ENCODE data around the gene TRIM42. TPM values are rescaled to one million over a fixed set of nuclear protein-coding genes. Genes with fewer than 3 reads are reported as not detected.

Gene TRIM42
- total RNA-seq, 1 donor from 2014 or later, result not detected

DNA sequence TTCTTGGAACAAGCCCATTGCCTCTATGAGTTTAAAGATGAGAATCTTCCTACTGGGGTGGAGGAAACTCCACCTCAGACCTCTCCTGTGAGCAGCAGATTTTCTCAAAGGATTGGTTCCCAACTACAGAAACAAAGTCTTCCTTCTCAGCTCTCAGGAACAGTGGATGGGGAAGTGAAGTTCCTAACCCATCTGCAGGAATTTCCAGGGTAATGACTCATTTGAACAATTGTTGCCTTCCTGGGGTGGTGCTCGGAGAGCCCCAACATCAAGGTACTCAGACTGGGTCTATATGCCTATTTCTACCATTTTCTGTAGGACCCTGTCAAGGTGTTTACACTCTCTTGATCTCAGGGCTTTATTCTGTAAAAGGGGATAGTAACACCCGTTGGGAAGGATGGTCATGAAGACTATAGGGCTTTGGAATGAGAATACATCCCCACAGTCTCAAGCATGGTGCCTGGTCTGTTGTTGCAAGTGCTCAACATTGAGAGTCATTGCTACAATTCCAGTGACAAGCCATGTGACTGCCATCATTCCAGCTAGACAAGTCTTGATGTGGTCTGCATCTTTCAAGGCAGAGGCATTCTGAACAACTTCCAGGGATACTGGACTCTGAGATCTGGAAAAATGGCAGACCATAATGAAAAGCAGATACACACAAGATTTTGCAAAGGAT, 33.0 kb downstream of the TRIM42 start:
- ATAC-seq, result no peak

DNA sequence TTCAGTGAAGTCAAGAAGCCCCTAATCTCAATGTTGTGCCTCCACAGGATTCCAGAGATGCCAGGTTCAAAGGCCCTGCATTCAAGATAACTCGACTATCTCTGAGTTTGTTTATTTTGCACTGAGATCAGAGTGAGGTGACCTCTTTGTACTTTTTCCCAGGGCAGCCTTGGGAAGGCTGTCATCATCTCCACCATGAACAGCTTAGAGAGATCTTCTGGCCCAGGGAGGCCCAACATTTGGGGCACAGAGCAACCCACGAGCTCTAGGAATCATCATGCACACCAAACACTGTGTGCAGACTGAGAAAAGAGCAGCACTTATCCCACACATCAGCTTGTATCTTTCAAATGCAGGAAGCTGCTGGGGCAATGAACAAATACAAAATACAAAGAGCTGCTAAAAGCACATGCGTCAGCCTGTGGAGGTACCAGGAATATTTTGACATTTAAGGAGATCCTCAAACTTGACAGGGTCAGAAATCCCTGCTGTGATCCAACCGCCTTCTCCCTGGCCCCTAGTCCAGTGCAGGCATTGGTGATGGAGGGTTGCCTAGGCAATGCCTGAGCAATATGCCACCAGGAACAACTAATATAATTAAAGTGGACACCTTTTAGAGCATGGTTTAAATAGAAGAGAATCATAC, 33.6 kb downstream of the TRIM42 start:
- no peak for ATAC-seq

DNA sequence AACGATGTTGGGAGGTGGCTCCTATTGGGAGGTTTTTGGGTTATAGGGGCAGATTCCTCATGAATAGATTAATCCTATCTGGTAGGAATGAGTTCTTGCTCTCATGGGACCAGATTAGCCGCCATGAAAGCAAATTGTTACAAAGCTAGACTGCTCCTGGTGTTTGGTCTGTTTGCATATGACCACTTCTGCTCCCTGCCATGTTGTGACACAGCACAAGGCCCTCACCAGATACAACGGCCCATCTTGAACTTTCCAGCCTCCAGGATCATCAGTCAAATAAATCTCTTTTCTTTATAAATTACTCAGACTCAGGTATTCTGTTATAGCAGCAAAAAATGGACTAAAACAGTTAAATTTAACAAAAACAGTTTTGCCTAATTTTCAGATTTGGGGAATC, 34.4 kb downstream of the TRIM42 start:
- ATAC-seq, result no peak

DNA sequence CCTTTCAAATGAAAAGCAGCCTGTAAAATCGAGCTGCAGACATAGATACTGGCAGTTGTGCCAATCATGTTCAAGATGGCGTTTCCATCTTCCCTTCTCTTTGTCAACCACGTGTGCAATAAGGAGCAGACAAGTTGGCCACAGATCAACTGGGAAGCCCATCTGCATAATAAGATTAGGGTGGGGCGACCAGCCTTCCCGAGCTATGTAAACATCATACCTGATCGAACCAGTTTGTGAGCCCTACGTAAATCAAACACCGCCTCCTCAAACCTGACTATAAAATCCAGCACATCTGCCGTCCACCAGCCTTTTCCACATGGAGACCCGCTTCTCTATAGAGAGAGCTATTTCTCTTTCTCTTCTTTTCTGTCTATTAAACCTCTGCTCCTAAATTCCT, 37.2 kb downstream of the TRIM42 start:
- ATAC-seq, result peak; percentile 87

DNA sequence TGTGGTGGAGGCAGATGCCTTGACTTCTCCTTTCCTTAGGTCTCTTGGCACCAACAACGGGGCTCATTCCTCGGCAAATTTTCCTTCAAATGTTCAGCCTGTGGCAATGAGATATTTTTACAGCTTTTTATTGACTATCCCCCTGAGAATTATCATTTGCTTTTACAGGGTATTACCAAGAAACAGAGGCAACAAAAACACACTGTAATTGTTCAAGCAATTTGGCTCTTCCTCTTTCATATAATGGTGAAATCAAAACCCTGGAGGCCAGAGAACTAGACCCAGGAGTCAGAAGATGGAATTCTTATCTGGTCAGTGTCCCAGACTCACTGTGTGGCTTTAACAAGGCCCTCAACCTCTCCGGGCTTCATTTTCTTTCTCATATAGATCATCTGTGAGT, 40.1 kb downstream of the TRIM42 start:
- ATAC-seq, result no peak

DNA sequence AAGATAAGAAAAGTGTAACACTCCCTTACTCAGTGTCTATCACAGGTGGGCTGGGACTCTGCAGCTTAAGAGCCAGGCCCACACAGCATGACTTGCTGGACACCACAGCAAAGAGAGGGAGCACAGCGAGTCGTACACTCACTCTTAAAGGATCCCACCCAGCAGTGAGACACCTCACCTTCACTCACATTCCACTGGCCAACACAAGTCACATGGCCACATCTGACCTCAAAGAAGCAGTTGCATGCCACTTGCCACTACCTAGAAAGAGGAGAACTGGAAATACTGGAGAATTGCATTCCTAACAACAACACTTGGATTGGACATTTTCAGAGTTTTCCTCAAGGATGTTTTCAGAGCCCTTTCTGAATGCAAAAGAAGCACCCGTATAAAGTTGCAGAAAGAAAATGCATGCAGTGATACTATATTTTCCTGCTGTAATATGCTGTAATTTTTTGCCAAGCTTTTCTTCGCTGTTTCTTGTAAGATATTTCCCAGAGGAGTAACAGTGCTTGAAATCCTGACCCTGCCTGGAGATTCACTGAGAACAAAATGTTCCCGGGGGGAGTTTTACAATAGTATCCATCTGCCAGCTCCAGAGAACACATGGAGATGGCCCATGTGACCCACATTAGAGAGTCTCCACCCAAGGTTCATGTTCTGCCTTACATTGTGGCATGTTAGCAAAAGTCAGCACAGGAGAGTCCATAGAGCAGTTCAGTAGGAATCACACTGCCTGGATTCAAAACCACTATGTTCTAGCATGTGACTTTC, 42.2 kb downstream of the TRIM42 start:
- no peak for ATAC-seq

DNA sequence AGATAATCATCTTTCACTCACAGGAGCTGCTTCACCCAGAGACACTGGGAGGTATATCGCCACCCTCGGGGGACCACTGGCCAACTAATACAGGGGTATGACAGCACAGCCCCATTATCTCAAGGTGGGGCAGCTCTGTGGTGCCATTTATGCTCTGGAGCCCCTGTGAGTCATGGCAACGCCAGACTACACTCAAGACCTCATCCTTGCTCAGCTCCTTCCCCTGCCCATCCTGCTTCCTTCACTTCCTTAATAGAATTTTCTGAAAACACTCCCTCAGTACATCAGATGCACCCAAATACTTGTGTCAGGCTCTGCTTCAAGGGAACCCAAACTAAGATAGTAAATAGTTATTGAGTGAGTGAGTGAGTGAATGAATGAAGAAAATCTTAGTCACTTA, 45.7 kb downstream of the TRIM42 start:
- ATAC-seq, result no peak

DNA sequence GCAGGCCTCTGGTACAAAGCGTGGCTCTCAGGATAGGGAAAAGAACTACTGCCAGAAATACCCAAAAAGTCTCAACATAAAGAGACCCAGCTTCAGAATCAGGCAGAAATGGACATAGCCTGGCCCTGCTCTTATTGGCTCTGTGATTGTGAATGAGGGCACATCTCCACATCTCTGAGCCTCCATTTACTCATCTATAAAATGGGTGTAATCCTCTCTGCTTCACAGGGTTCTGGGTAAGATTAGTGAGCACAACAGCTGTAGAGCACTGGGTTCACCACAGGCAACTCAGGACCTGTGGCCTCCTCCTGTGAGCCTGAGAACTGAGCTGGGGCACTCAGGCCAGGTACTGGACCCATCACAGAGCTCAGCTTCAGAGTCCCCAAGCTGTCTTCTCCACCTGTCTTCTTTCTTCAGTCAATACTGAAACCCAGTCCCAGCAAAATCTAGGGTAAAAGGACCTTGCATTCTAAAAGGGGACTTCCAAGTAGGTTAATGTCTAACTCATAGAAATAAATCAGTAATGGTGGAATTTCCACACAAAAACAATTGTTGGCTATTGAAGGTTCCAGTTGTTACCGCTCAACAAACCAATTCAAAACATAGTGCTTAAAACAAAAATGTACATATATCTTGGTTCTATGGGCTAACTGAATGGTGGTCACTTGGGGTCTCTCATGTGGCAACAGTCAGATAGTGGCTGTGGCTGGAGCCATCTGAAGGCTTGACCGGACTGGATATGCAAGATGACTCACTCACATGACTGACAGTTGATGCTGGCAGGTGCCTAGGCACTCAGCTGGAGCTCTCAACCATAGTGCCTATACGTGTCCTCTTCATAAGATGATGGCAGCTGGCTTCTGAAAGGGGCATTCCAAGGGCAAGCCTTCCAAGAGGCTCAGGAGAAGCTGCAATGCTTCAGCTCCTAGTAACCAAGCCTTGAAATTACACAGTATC, 47.3 kb downstream of the TRIM42 start:
- ATAC-seq, result no peak

DNA sequence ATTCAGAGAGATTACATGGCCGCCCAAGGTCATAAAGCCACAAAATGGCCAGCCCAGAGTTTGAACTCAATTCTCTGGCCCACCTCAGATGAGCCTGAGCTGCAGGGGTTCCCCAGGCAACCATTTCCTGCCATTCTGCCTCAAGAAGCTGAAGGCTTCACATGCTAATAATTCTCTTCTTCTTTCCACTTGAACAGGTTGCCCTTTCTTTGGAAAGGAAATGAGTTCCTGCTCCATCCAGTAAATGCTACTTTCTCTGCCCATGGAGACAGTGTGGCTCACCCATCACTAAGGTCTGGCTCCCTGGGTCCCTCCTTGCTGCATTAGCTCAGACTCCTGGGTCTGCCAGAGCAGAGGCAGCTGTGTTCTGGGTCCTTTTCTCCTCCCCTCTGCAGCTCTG, 48.2 kb downstream of the TRIM42 start:
- no peak for ATAC-seq

DNA sequence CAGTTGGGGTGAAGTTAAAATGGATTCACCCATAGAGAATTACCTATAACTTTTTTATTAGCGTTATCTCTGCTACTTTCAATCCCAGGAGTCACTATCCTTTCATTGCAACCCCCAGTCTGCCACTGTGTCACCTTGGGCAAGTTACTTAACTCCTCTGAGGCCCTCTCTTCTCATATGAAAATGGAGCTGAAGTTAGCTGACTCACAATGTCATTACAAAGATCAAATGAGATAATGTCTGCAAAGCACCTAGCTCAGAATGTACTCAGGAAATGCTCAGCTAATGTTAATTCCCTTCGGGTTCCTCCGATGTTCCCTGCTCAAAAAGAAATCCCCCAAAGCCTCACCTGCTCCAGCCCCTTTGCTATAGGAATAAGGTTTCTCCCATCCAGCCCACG, 50.0 kb downstream of the TRIM42 start:
- no peak for ATAC-seq

DNA sequence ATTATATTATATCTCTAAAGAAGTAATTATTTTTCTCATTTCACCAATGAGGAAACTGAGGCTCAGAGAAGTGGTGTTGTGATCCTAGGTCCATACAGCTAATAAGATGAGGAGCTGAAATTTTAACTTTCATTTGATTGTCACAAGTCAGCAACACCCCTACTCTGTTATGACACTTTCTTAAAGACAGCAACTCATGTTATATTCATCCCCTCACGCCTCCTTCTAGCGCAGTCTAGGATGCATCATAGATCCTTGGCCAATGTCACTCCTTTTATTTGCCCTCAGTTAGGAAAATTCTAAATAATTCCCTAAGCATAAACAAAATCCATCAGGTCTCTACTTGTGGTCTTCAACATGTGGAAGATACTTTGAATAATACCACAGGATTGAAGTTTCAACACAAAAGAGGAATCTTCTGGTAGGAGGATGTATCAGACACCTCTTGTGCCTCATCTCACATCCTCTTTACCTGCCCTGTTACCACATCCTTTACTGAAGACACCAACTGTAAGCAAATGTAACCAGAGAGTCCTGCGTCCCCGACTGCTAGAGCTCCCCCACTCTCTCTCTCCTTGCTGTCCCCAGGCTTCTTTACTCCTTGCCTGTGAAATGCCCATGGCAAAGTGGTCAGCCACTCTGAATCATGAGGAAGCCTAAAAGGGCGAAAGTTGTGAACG, 53.7 kb downstream of the TRIM42 start:
- ATAC-seq, result no peak

DNA sequence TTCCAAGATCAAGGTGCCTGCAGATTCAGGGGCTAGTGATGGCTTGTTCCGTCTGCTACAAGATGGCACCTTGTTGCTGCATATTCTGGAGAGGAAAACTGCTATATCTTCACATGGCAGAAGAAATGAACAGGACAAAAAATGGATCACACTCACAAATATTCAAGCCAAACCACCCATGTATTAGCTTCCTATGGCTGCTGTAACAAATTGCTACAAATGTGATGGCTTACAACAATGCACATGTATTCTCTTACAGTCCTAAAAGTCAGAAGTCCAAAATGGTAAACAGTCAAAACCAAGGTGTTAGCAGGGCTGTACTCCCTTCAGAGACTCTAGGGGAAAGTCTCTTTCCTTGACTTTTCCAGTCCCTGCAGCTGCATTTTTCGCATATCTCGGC, 55.8 kb downstream of the TRIM42 start:
- no peak for ATAC-seq

DNA sequence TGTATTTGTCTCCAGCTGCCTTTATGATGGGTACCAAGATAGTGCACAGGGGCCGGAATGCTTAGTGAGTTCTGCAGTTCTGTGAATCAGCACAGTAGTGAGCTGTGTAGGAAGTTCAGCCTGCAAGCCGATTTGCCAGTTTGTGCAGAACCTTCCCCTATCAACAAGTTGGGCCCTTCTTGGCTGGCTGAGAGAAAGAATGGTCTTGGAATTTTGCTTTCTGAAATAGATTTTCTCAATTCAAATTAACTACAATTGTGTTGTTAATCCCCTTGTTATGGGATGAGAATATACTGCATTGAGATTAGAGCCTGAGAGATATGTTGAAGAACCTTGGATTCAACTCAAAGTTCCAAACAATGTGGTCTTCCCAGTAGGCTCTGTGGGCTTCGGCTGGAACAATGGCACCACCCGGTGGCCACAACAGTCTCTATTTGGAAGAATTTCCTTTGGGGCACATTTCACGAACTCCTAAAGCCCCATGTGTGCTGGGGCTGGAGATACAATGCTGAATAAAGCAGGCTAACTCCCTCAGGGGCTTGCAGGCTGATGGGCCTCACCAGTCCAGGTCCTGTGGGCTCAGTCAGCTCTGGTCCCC, 59.1 kb downstream of the TRIM42 start:
- peak; percentile 43 for ATAC-seq

DNA sequence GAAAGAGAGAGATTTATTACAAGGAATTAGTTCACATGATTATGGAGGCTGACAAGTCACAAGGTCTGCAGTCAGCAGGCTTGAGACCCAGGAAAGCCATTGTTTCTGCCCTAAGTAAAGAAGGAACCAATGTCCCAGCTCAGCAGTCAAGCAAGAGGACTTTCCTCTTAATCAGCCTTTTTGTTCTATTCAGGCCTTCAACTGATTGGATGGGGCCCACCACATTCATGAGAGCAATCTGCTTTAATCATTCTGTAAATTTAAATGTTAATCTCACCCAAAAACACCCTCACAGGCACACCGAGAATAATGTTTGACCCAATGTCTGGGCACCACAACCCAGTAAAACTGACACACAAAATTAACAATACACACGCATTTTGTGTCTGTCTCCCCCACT, 64.3 kb downstream of the TRIM42 start:
- no peak for ATAC-seq

DNA sequence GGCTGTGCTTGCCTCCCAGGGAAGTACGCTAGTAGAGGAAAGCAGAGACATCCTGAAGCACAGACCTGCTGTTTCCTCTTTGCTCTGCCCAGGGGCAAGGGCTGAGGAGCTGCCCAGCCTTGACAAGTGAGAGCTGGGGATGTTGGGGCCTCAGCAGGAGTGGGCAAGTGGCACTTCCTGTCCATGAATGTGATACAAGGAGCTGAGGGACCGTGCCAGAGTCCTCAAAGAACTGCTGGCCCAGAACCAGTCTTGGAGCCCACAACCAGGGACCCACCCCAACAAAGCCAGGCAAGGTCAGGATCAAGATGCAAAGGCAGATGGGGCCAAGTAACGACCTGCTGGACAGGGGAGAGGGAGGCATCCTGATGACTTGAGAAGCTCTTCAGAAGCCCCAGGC, 70.3 kb downstream of the TRIM42 start:
- no peak for ATAC-seq

DNA sequence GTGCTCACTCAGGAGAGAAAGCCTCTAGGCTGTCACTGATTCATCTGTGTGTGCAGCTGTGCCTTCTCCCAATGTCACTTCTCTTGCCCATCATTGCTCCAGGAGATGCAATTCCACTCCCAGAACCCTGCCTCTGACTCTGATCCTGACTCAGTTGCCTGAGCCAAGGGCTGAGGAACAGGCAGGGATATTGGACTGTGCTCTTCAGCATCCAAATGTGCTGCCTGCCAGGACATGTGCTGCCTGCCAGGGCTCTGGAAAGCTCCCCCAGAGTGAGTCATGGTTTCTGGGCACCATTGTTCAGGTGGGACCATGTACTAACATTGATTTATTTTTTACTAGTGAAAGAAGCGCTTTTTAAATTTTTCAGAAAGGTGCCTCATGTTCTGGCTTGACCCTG, 71.0 kb downstream of the TRIM42 start:
- peak; percentile 44 for ATAC-seq
